OCI-LY7 (cell line): ENCODE measurements around the gene FDX2. TPM values are rescaled to one million over a fixed set of nuclear protein-coding genes. Genes with fewer than 3 reads are reported as not detected.
A peak's percentile ranks its signal among the peaks of the same experiment; 100 is the strongest.

Experiments used
- BruUV-seq: library from RNA; stranded (reverse); fragments of 400-500 nt; replicated peaks from 2 replicates; lab custom pipeline; 2021; lab: Mats Ljungman, UMichigan
- CTCF ChIA-PET: fragments of 300-600 bp; sonication (Branson Sonifier 250); formaldehyde crosslinking; loops from one replicate; lab custom pipeline; 2022; ENCODE audit warnings: antibody characterized with exemption; ENCODE audit not compliant: unreplicated experiment; lab: Charles Lee
- POLR2A ChIA-PET: fragments of 300-600 bp; sonication (Branson Sonifier 250); formaldehyde crosslinking; loops from one replicate; lab custom pipeline; 2022; ENCODE audit warnings: antibody characterized with exemption; lab: Charles Lee
- DNase-seq: peaks from one replicate; pipeline ENCODE4 v3.0.0-alpha.2; 2015; ENCODE audit warnings: low spot score
- H2AFZ ChIP-seq: fragments of 200-600 bp; sonication (generic), shearing (Covaris generic); 2 replicates; pipeline ENCODE4 v1.6.1; 2014; ENCODE audit warnings: mild to moderate bottlenecking, antibody characterized with exemption, low read length, moderate library complexity
- H3K27ac ChIP-seq: fragments of 200-600 bp; sonication (generic); 2 replicates; pipeline ENCODE4 v1.5.1; 2014; ENCODE audit warnings: mixed run types, low read depth, mild to moderate bottlenecking, moderate library complexity, low read length, inconsistent platforms; ENCODE audit not compliant: poor library complexity, severe bottlenecking
- H3K36me3 ChIP-seq: fragments of 200-600 bp; sonication (generic); 2 replicates; pipeline ENCODE4 v1.6.1; 2014; ENCODE audit warnings: mild to moderate bottlenecking, antibody characterized with exemption, low read length, moderate library complexity, mixed read lengths; ENCODE audit not compliant: insufficient read depth
- H3K4me1 ChIP-seq: fragments of 200-600 bp; sonication (generic); 2 replicates; pipeline ENCODE4 v1.5.1; 2014; ENCODE audit warnings: mild to moderate bottlenecking, low read length; ENCODE audit not compliant: insufficient read depth, poor library complexity, severe bottlenecking
- H3K4me2 ChIP-seq: fragments of 200-600 bp; sonication (generic); 2 replicates; pipeline ENCODE4 v1.6.1; 2014; ENCODE audit warnings: mild to moderate bottlenecking, low read length
- H3K4me3 ChIP-seq: fragments of 200-600 bp; sonication (generic); 2 replicates; pipeline ENCODE4 v1.5.1; 2014; ENCODE audit warnings: mild to moderate bottlenecking, low read depth, low read length; ENCODE audit not compliant: poor library complexity, severe bottlenecking
- H3K79me2 ChIP-seq: fragments of 200-600 bp; sonication (generic); 2 replicates; pipeline ENCODE4 v1.6.1; 2016; ENCODE audit warnings: low read depth, mild to moderate bottlenecking, low read length, moderate library complexity, mixed read lengths; ENCODE audit not compliant: insufficient read depth
- H3K9me2 ChIP-seq: fragments of 200-600 bp; sonication (generic); 2 replicates; pipeline ENCODE4 v1.6.1; 2016; ENCODE audit warnings: mild to moderate bottlenecking, low read length, mixed read lengths; ENCODE audit not compliant: insufficient read depth
- H3K9me3 ChIP-seq: fragments of 200-600 bp; sonication (generic); 2 replicates; pipeline ENCODE4 v1.6.1; 2014; ENCODE audit warnings: mild to moderate bottlenecking, mixed run types, low read length, mixed read lengths
- H4K20me1 ChIP-seq: fragments of 200-600 bp; sonication (generic); 2 replicates; pipeline ENCODE4 v1.6.1; 2014; ENCODE audit warnings: mild to moderate bottlenecking, antibody characterized with exemption, low read length, moderate library complexity, mixed read lengths; ENCODE audit not compliant: insufficient read depth
- CTCF ChIP-seq: fragments of 200-600 bp; sonication (generic); conservative IDR thresholded peaks from 2 replicates; pipeline ENCODE4 v1.5.1; 2014; ENCODE audit warnings: mild to moderate bottlenecking, antibody characterized with exemption, low read length, moderate library complexity, mixed read lengths
- EZH2phosphoT487 ChIP-seq: fragments of 200-600 bp; sonication (generic); IDR thresholded peaks from 2 replicates; pipeline ENCODE4 v1.6.1; 2018; ENCODE audit warnings: low read depth, borderline replicate concordance, mild to moderate bottlenecking, mixed run types, antibody characterized with exemption, low read length, moderate library complexity, mixed read lengths
- intact Hi-C: fragments of 100-400 bp; cut with micrococcal nuclease; formaldehyde crosslinking; loops from one replicate; pipeline ENCODE4 v1.10.0; 2022; ENCODE audit not compliant: unreplicated experiment
- total RNA-seq, 2 experiments: library from RNA; depleted of rRNA in 1 of 2; stranded (reverse); fragments of >200 nt in 1 of 2; shearing (Covaris generic) in 1 of 2; gene quantifications; 2 replicates each; pipeline ENCODE4 v1.2.3, GENCODE V29; 2014 to 2022

Gene FDX2
- total RNA-seq, 2 experiments from 2014 or later: 17.1 to 17.2 TPM

GRCh38 chr19:10293637-10294367, 22.0 kb downstream of the FDX2 start:
- no peak overlapping the region for H2AFZ ChIP-seq
- ChIA-PET POLR2A (no interaction called here), CTCF (no interaction called here)
- H3K79me2 ChIP-seq: no peaks in the 10 kb centered on the region
- H3K4me2 ChIP-seq: no peak overlapping the region
- no TSS peak for BruUV-seq
- TF ChIP-seq CTCF: no peak
- TF ChIP-seq EZH2phosphoT487: no peak
- H3K27ac ChIP-seq: no peak overlapping the region
- DNase-seq: no peak
- H4K20me1 ChIP-seq: no peaks in the 10 kb centered on the region
- H3K4me3 ChIP-seq: no peak overlapping the region
- no peaks in the 10 kb centered on the region for H3K36me3 ChIP-seq
- intact Hi-C loops: no loop called here
- H3K9me3 ChIP-seq: no peaks in the 10 kb centered on the region
- no peaks in the 10 kb centered on the region for H3K9me2 ChIP-seq
- H3K4me1 ChIP-seq: peaks cover 47% of the 10 kb centered on the region

- TF ChIP-seq CTCF (no peak), EZH2phosphoT487 (no peak)
- no peaks in the 10 kb centered on the region for H3K9me3 ChIP-seq
- no TSS peak for BruUV-seq
Observed at GRCh38 chr19:10292789-10293636, 22.8 kb downstream of the FDX2 start.

More at GRCh38 chr19:10292789-10293636, 22.8 kb downstream of the FDX2 start:
- H2AFZ ChIP-seq: no peak overlapping the region
- CTCF ChIA-PET: interaction anchor here (0.6 kb wide), 1 partner anchor 200 kb away, joined by 4 read pairs; no protein-coding TSS in a partner anchor
- intact Hi-C loops: no loop called here
- no peaks in the 10 kb centered on the region for H3K36me3 ChIP-seq
- no peaks in the 10 kb centered on the region for H4K20me1 ChIP-seq
- H3K4me2 ChIP-seq: peak overlapping the region; percentile 83
- no peak for DNase-seq
- no peaks in the 10 kb centered on the region for H3K79me2 ChIP-seq
- POLR2A ChIA-PET: no interaction called here
- H3K4me3 ChIP-seq: peak overlapping the region; percentile 68
- H3K27ac ChIP-seq: no peak overlapping the region
- peaks cover 53% of the 10 kb centered on the region for H3K4me1 ChIP-seq
- H3K9me2 ChIP-seq: no peaks in the 10 kb centered on the region
